ENCODE results near the gene CTBP1. TPM values are rescaled to one million over a fixed set of nuclear protein-coding genes. Genes with fewer than 3 reads are reported as not detected.
"Not testable (repeated sequence)": the region's sequence is repeated elsewhere in the genome, so short reads cannot be mapped to it uniquely, and the experiment has no call there.

CTBP1 gene
- 190 and 200 TPM in 2 replicates for total RNA-seq

GRCh38 chr4:1248245-1249147 lies at the start of gene CTBP1:
Gene CTBP1 (minus strand): TSS chr4:1249130. CDS start chr4:1241331, 7,799 bp downstream.
- Mint-ChIP-seq H3K4me1 (peaks cover 41% of the 10 kb centered on the region), H3K4me3 (peak within 1 kb of the TSS; percentile 96), H3K36me3 (ENCODE audit: low read depth) (peaks cover 44% of the 10 kb centered on the region), H3K9me3 (peaks cover 4% of the 10 kb centered on the region), H3K27me3 (no peaks in the 10 kb centered on the region), H3K27ac (peak within 1 kb of the TSS; percentile 97)
- intact Hi-C loops (cut with micrococcal nuclease), result loop anchor here (1.0 to 5.0 kb wide), 9 partner anchors 19 to 911 kb away; partner anchors contain the start of genes FAM53A, FGFRL1, MAEA and ZNF141
- peak; percentile 96 for DNase-seq

GRCh38 chr4:1298461-1298860 lies 49.5 kb upstream of the CTBP1 start:
- Mint-ChIP-seq H3K27ac (no peak overlapping the region), H3K9me3 (no peaks in the 10 kb centered on the region), H3K4me1 (peaks cover 18% of the 10 kb centered on the region), H3K4me3 (no peak overlapping the region), H3K27me3 (no peaks in the 10 kb centered on the region), H3K36me3 (ENCODE audit: low read depth) (peaks cover 46% of the 10 kb centered on the region)
- intact Hi-C loops (cut with micrococcal nuclease), result no loop called here
- DNase-seq, result no peak

- H3K9me3 Mint-ChIP-seq, result no peaks in the 10 kb centered on the region
Observed at GRCh38 chr4:1297456-1298325, 48.8 kb upstream of the CTBP1 start.

GRCh38 chr4:1297023-1297395 lies 48.1 kb upstream of the CTBP1 start:
- no peak overlapping the region for H3K4me3 Mint-ChIP-seq
- intact Hi-C loops (cut with micrococcal nuclease), result no loop called here
- H3K27me3 Mint-ChIP-seq, result no peaks in the 10 kb centered on the region
- peaks cover 21% of the 10 kb centered on the region for H3K4me1 Mint-ChIP-seq
- no peaks in the 10 kb centered on the region for H3K9me3 Mint-ChIP-seq
- H3K27ac Mint-ChIP-seq, result no peak overlapping the region
- H3K36me3 Mint-ChIP-seq (ENCODE audit: low read depth), result peaks cover 46% of the 10 kb centered on the region
- DNase-seq, result no peak

More at GRCh38 chr4:1297456-1298325, 48.8 kb upstream of the CTBP1 start:
- Mint-ChIP-seq H3K4me1 (peaks cover 18% of the 10 kb centered on the region), H3K4me3 (no peak overlapping the region), H3K27ac (no peak overlapping the region), H3K36me3 (ENCODE audit: low read depth) (peaks cover 46% of the 10 kb centered on the region), H3K27me3 (no peaks in the 10 kb centered on the region)
- no peak for DNase-seq
- intact Hi-C loops (cut with micrococcal nuclease), result no loop called here

- Mint-ChIP-seq H3K36me3 (ENCODE audit: low read depth) (peaks cover 47% of the 10 kb centered on the region), H3K4me3 (no peak overlapping the region), H3K4me1 (peaks cover 26% of the 10 kb centered on the region), H3K27me3 (no peaks in the 10 kb centered on the region), H3K9me3 (no peaks in the 10 kb centered on the region), H3K27ac (no peak overlapping the region)
- no peak for DNase-seq
- intact Hi-C loops (cut with micrococcal nuclease), result no loop called here
Observed at GRCh38 chr4:1296324-1297022, 47.5 kb upstream of the CTBP1 start.

GRCh38 chr4:1295405-1296055 lies 46.6 kb upstream of the CTBP1 start:
- DNase-seq, result no peak
- Mint-ChIP-seq H3K4me1 (peaks cover 27% of the 10 kb centered on the region), H3K27ac (no peak overlapping the region), H3K36me3 (ENCODE audit: low read depth) (peaks cover 41% of the 10 kb centered on the region), H3K4me3 (no peak overlapping the region), H3K9me3 (no peaks in the 10 kb centered on the region), H3K27me3 (no peaks in the 10 kb centered on the region)
- intact Hi-C loops (cut with micrococcal nuclease), result no loop called here

GRCh38 chr4:1294891-1295290 lies 46.0 kb upstream of the CTBP1 start:
- intact Hi-C loops (cut with micrococcal nuclease), result no loop called here
- no peak for DNase-seq
- Mint-ChIP-seq H3K4me1 (peaks cover 29% of the 10 kb centered on the region), H3K9me3 (no peaks in the 10 kb centered on the region), H3K36me3 (ENCODE audit: low read depth) (peaks cover 35% of the 10 kb centered on the region), H3K27ac (no peak overlapping the region), H3K27me3 (no peaks in the 10 kb centered on the region), H3K4me3 (no peak overlapping the region)

GRCh38 chr4:1294424-1294823 lies 45.5 kb upstream of the CTBP1 start:
- Mint-ChIP-seq H3K4me3 (no peak overlapping the region), H3K27ac (no peak overlapping the region), H3K9me3 (no peaks in the 10 kb centered on the region), H3K4me1 (peaks cover 29% of the 10 kb centered on the region), H3K36me3 (ENCODE audit: low read depth) (peaks cover 31% of the 10 kb centered on the region), H3K27me3 (no peaks in the 10 kb centered on the region)
- intact Hi-C loops (cut with micrococcal nuclease), result no loop called here
- DNase-seq, result no peak

GRCh38 chr4:1293991-1294390 lies 45.1 kb upstream of the CTBP1 start:
- Mint-ChIP-seq H3K27ac (no peak overlapping the region), H3K36me3 (ENCODE audit: low read depth) (peaks cover 27% of the 10 kb centered on the region), H3K27me3 (no peaks in the 10 kb centered on the region), H3K9me3 (no peaks in the 10 kb centered on the region), H3K4me1 (peaks cover 29% of the 10 kb centered on the region), H3K4me3 (no peak overlapping the region)
- DNase-seq, result no peak
- intact Hi-C loops (cut with micrococcal nuclease), result no loop called here

- H3K36me3 Mint-ChIP-seq (ENCODE audit: low read depth), result peaks cover 26% of the 10 kb centered on the region
- H3K27ac Mint-ChIP-seq, result no peak overlapping the region
- H3K4me1 Mint-ChIP-seq, result peaks cover 31% of the 10 kb centered on the region
- no peak overlapping the region for H3K4me3 Mint-ChIP-seq
- no peak for DNase-seq
- intact Hi-C loops (cut with micrococcal nuclease), result no loop called here
- no peaks in the 10 kb centered on the region for H3K27me3 Mint-ChIP-seq
- H3K9me3 Mint-ChIP-seq, result no peaks in the 10 kb centered on the region
Observed at GRCh38 chr4:1293531-1293941, 44.6 kb upstream of the CTBP1 start.

- H3K4me3 Mint-ChIP-seq; H3K9me3 Mint-ChIP-seq; DNase-seq; intact Hi-C loops (cut with micrococcal nuclease); H3K27me3 Mint-ChIP-seq: not testable (repeated sequence)
- peaks cover 21% of the 10 kb centered on the region for H3K36me3 Mint-ChIP-seq (ENCODE audit: low read depth)
- H3K27ac Mint-ChIP-seq, result peak overlapping the region; percentile 67
- peaks cover 33% of the 10 kb centered on the region for H3K4me1 Mint-ChIP-seq
Observed at GRCh38 chr4:1292703-1293011, 43.7 kb upstream of the CTBP1 start.

GRCh38 chr4:1291996-1292702 lies 43.2 kb upstream of the CTBP1 start:
- DNase-seq, result no peak
- Mint-ChIP-seq H3K4me3 (peak overlapping the region; percentile 95), H3K4me1 (peaks cover 33% of the 10 kb centered on the region), H3K27ac (peak overlapping the region; percentile 67), H3K36me3 (ENCODE audit: low read depth) (peaks cover 18% of the 10 kb centered on the region), H3K9me3 (no peaks in the 10 kb centered on the region), H3K27me3 (no peaks in the 10 kb centered on the region)
- intact Hi-C loops (cut with micrococcal nuclease), result no loop called here

GRCh38 chr4:1291091-1291490 lies 42.2 kb upstream of the CTBP1 start:
- no peak for DNase-seq
- peaks cover 29% of the 10 kb centered on the region for H3K4me1 Mint-ChIP-seq

More at GRCh38 chr4:1291091-1291490, 42.2 kb upstream of the CTBP1 start:
- H3K4me3 Mint-ChIP-seq, result peak overlapping the region; percentile 95
- peaks cover 4% of the 10 kb centered on the region for H3K9me3 Mint-ChIP-seq
- H3K27ac Mint-ChIP-seq, result peak overlapping the region; percentile 37
- H3K27me3 Mint-ChIP-seq, result no peaks in the 10 kb centered on the region
- H3K36me3 Mint-ChIP-seq (ENCODE audit: low read depth), result peaks cover 11% of the 10 kb centered on the region
- intact Hi-C loops (cut with micrococcal nuclease), result no loop called here

All from activated CD4-positive, alpha-beta T cell treated with anti-CD3 and anti-CD28 coated beads, Interleukin-2, amount 10 ng/mL, durations not matched to agents 24 days and 14 days (primary cell).